Hair follicle dermal papilla cell (primary cell): Measurements from ENCODE around the gene C22orf42. TPM values are rescaled to one million over a fixed set of nuclear protein-coding genes. Genes with fewer than 3 reads are reported as not detected.

ENCODE experiments used
- small RNA-seq: library from RNA; depleted of rRNA; stranded (forward); fragments of <200 nt; gene quantifications from one replicate; pipeline ENCODE3, GENCODE V24; 2012
- total RNA-seq: library from RNA; depleted of rRNA; stranded (reverse); fragments of >200 nt; gene quantifications from 2 replicates; pipeline ENCODE4 v1.2.3, GENCODE V29; 2012

Gene C22orf42
- not detected in 2 replicates for total RNA-seq

DNA sequence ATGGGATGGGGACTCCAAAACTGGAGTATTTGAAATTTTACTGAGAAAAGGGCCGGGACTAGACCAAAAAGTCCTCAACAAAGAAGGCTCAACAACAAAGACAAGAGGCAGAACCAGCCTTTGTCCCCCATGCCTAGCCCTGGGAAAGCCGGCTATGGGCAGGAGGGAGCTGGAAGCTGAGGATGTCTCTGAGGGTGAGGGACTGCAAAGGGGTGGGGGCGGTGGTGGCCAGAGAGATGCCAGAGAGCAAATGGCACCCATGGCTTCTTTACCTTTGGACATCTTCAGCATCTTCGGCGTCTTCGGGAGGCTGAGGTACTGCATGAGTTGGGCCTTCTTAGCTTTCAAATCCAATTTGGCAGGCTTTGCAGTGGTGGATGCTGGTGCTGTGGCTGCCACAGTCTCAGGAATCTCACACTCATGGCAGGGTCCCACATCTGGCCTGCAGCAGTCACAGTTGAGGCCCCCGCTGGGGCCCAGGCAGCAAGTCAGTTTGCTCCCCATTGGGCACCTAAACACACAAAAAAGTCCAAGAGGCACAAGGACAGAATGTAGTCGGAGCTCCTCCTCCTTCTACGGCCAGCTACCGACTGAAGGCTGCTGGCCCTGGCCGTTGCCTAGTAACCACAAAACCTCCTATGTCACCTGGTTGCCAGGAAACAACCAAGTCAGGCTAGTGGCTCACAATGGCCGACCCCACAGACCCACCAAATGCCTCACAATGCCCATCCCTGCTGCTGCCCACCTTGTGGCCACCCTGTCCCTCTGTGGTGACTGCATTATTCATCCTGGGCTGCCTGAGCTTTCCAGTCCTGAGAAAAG, at the start of gene C22orf42:
C22orf42 (minus strand) TSS at position 592 of the 822 bp plus-strand sequence; CDS start at position 504, 88 bp downstream.

DNA sequence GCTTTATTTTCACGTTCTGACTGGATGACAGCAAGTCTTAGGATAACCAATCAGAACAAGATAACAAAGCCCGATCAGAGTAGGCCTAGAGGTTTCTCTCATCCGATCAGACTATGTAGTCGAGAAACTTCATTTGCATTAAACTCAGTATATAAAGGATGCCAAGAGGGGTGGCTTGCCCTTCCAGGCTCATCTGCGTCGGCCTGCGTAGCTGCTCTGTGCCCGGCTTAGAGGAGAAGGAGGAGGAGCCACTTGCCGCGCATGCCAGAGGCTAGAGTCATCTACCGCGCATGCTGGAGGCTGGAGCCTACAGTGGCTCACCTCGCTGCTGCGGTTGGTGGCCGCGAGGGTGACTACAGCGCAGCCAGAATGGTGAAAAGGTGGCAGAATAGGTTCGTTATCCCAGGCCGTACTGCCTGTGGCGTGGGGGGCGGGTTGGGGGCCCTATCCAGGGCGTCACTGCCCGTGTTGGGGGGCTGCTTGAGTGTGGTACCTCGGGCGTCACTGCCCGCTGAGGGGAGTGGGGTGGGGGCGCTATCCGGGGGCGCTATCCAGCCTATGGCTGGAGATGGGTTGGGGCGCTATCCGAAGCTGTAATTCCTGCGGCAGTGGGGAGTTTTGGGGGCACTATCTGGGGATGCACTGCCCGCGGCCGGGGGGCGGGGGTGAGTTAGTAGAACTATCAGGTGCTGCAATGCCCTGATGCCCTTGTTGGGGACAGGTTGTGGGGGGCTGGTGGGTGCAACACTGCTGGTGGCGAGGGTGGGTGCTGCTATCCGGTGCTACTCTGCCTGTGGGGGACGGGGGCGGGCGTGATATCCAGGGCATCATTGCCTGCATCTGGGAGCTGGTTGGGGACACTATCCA, 46.0 kb upstream of the C22orf42 start, which contains the start of gene RFPL2:
RFPL2 (minus strand) TSS at position 218 of the 867 bp plus-strand sequence. CDS start 2,622 bp downstream, outside the sequence.

Small RNAs within 50 kb of the gene (small RNA-seq; reads per million reads assigned to genes)
- gene AP1B1P2 (not detected), gene RF02171 (not detected)

Other genes with a start within 250 kb of the C22orf42 start
- gene YWHAH, start 214.8 kb downstream of the C22orf42 start, total RNA-seq: 92.8 and 117 TPM in 2 replicates
- gene SLC5A1, start 116.0 kb downstream of the C22orf42 start, total RNA-seq: not detected in 2 replicates
- not detected in 2 replicates for gene RFPL2, start 45.8 kb upstream of the C22orf42 start, total RNA-seq
- gene SLC5A4, start 96.0 kb upstream of the C22orf42 start, total RNA-seq: not detected in 2 replicates
- not detected in 2 replicates for gene RFPL3, start 198.6 kb upstream of the C22orf42 start, total RNA-seq